HCT116 (cell line): Measurements from ENCODE around the gene ANXA2R. TPM values are rescaled to one million over a fixed set of nuclear protein-coding genes. Genes with fewer than 3 reads are reported as not detected.

Experiments
- ATAC-seq: fragments of 200-7000 bp; cut with Tn5 transposase; 2 replicates; pipeline ENCODE4 v1.9.1; 2020; ENCODE audit warnings: mild to moderate bottlenecking, moderate library complexity
- BruUV-seq: library from RNA; stranded (reverse); fragments of 400-500 nt; replicated peaks from 2 replicates; lab custom pipeline; 2021; lab: Mats Ljungman, UMichigan
- CTCF ChIA-PET: fragments of 300-600 bp; sonication (Branson Sonifier 250); formaldehyde crosslinking; loops from one replicate; lab custom pipeline; 2021; ENCODE audit warnings: antibody characterized with exemption; lab: Charles Lee
- POLR2A ChIA-PET: fragments of 300-600, 350-600 bp; sonication (Branson Sonifier 250); formaldehyde crosslinking; loops from one replicate; lab custom pipeline; 2021; ENCODE audit warnings: antibody characterized with exemption; lab: Charles Lee
- RAD21 ChIA-PET, 2 experiments: fragments of 300-600 bp; sonication (Branson Sonifier 250); formaldehyde crosslinking; loops; one replicate each; lab custom pipeline; 2023; ENCODE audit warnings: low total read pairs in 2 of 2; ENCODE audit not compliant: uncharacterized antibody in 2 of 2, unreplicated experiment in 2 of 2, low non-redundant PET in 1 of 2; lab: Charles Lee
- DNase-seq: peaks from one replicate; pipeline ENCODE4 v3.0.0-alpha.2; 2010; ENCODE audit warnings: low read depth, low spot score
- H2AFZ ChIP-seq: fragments of 200-600 bp; shearing (Covaris generic), sonication (generic); 2 replicates; pipeline ENCODE4 v1.6.1; 2017; ENCODE audit warnings: low read depth, mixed run types, mixed read lengths, antibody characterized with exemption, low read length; ENCODE audit not compliant: poor library complexity, severe bottlenecking
- H3K27ac ChIP-seq: 2 replicates; pipeline ENCODE4 v1.5.1; 2012; ENCODE audit warnings: low read depth, low read length
- H3K27me3 ChIP-seq: fragments of 200-600 bp; sonication (generic); 2 replicates; pipeline ENCODE4 v1.6.1; 2016; ENCODE audit warnings: mixed run types, low read length, mixed read lengths; ENCODE audit not compliant: insufficient read depth
- H3K36me3 ChIP-seq, 2 experiments: fragments of 200-500 bp in 1 of 2; fragments of 200-600 bp in 1 of 2; sonication (Bioruptor generic) in 1 of 2; sonication (generic) in 1 of 2; 2 replicates each; pipeline versions ENCODE4 v1.5.1 to v1.6.1; 2014 to 2016; ENCODE audit warnings: low read length in 2 of 2, inconsistent platforms in 1 of 2, mixed read lengths in 1 of 2, mixed run types in 1 of 2; ENCODE audit not compliant: insufficient read depth in 2 of 2, control insufficient read depth in 1 of 2
- H3K4me1 ChIP-seq, 2 experiments: fragments of 200-600 bp in 1 of 2; sonication (generic) in 1 of 2; 2 replicates each; pipeline versions ENCODE4 v1.5.1 to v1.6.1; 2012 to 2017; ENCODE audit warnings: low read length in 2 of 2, inconsistent platforms in 1 of 2, mild to moderate bottlenecking in 1 of 2, mixed read lengths in 1 of 2, mixed run types in 1 of 2, moderate library complexity in 1 of 2; ENCODE audit not compliant: insufficient read depth in 2 of 2, control insufficient read depth in 1 of 2
- H3K4me2 ChIP-seq: fragments of 200-600 bp; sonication (generic); 2 replicates; pipeline ENCODE4 v1.6.1; 2017; ENCODE audit warnings: mixed run types, low read length, mixed read lengths
- H3K4me3 ChIP-seq, 2 experiments: fragments of 200-600 bp in 1 of 2; sonication (generic) in 1 of 2; replicated peaks in 1 of 2; 2 replicates each; pipeline ENCODE4 v1.5.1; 2011 to 2016; ENCODE audit warnings: low read length in 2 of 2, control low read depth in 1 of 2, low read depth in 1 of 2, mild to moderate bottlenecking in 1 of 2, mixed read lengths in 1 of 2, mixed run types in 1 of 2
- H3K79me2 ChIP-seq: fragments of 200-600 bp; sonication (generic); 2 replicates; pipeline ENCODE4 v1.6.1; 2017; ENCODE audit warnings: mild to moderate bottlenecking, mixed run types, low read length, moderate library complexity, mixed read lengths; ENCODE audit not compliant: insufficient read depth
- H3K9ac ChIP-seq: fragments of 200-600 bp; sonication (generic); 2 replicates; pipeline ENCODE4 v1.6.1; 2016; ENCODE audit warnings: low read length, mixed read lengths
- H3K9me2 ChIP-seq: fragments of 200-600 bp; sonication (generic), shearing (Covaris generic); 2 replicates; pipeline ENCODE4 v1.6.1; 2017; ENCODE audit warnings: mixed run types, mild to moderate bottlenecking, moderate library complexity; ENCODE audit not compliant: insufficient read depth
- H3K9me3 ChIP-seq, 2 experiments: fragments of 200-500 bp in 1 of 2; fragments of 200-600 bp in 1 of 2; sonication (Bioruptor generic) in 1 of 2; sonication (generic) in 1 of 2; 2 replicates each; pipeline ENCODE4 v1.6.1; 2014 to 2017; ENCODE audit warnings: low read length in 2 of 2, mixed read lengths in 2 of 2, inconsistent platforms in 1 of 2, low read depth in 1 of 2, mild to moderate bottlenecking in 1 of 2, mixed run types in 1 of 2, moderate library complexity in 1 of 2; ENCODE audit not compliant: control insufficient read depth in 1 of 2, insufficient read depth in 1 of 2
- H4K20me1 ChIP-seq: fragments of 200-600 bp; sonication (generic), shearing (Covaris generic); 2 replicates; pipeline ENCODE4 v1.6.1; 2017; ENCODE audit warnings: mixed run types, mild to moderate bottlenecking, moderate library complexity; ENCODE audit not compliant: insufficient read depth
- CBX3 ChIP-seq: IDR thresholded peaks from 2 replicates; pipeline ENCODE4 v1.6.1; 2012; ENCODE audit warnings: low read depth
- CTCF ChIP-seq, 3 experiments: fragments of 200-600 bp in 1 of 3; sonication (generic) in 1 of 3; IDR thresholded peaks in 2 of 3; conservative IDR thresholded peaks in 1 of 3; 2 replicates each; pipeline ENCODE4 v1.5.1; 2012 to 2017; ENCODE audit warnings: low read depth in 2 of 3, low read length in 2 of 3, antibody characterized with exemption in 1 of 3, borderline replicate concordance in 1 of 3, control low read depth in 1 of 3, mild to moderate bottlenecking in 1 of 3, mixed read lengths in 1 of 3, mixed run types in 1 of 3, moderate library complexity in 1 of 3; ENCODE audit not compliant: insufficient read depth in 1 of 3
- EGR1 ChIP-seq: IDR thresholded peaks from 2 replicates; pipeline ENCODE4 v1.6.1; 2012; ENCODE audit warnings: low read depth
- ELF1 ChIP-seq: IDR thresholded peaks from 2 replicates; pipeline ENCODE4 v1.6.1; 2012; ENCODE audit warnings: low read depth, borderline replicate concordance
- MAX ChIP-seq: IDR thresholded peaks from 2 replicates; pipeline ENCODE4 v1.6.1; 2012
- RAD21 ChIP-seq: IDR thresholded peaks from 2 replicates; pipeline ENCODE4 v1.6.1; 2012; ENCODE audit warnings: low read depth, mild to moderate bottlenecking
- REST ChIP-seq: IDR thresholded peaks from 2 replicates; pipeline ENCODE4 v1.6.1; 2012; ENCODE audit warnings: low read depth
- SIN3A ChIP-seq: IDR thresholded peaks from 2 replicates; pipeline ENCODE4 v1.6.1; 2012; ENCODE audit warnings: low read depth
- SRF ChIP-seq: IDR thresholded peaks from 2 replicates; pipeline ENCODE4 v1.6.1; 2012; ENCODE audit warnings: low read depth
- YY1 ChIP-seq: IDR thresholded peaks from 2 replicates; pipeline ENCODE4 v1.6.1; 2011; ENCODE audit warnings: low read length, low read depth, moderate library complexity, mild to moderate bottlenecking; ENCODE audit not compliant: insufficient replicate concordance; ENCODE audit errors: extremely low read depth
- ZBTB33 ChIP-seq: IDR thresholded peaks from 2 replicates; pipeline ENCODE4 v1.6.1; 2011; ENCODE audit warnings: mild to moderate bottlenecking, low read length, moderate library complexity; ENCODE audit not compliant: insufficient replicate concordance; ENCODE audit errors: extremely low read depth
- intact Hi-C: fragments of 100-400 bp; cut with micrococcal nuclease; formaldehyde crosslinking; loops from 2 replicates; pipeline ENCODE4 v1.10.0; 2022
- total RNA-seq: library from RNA; stranded (reverse); gene quantifications from one replicate; pipeline ENCODE4 v1.2.1, GENCODE V29; 2021; ENCODE audit not compliant: unreplicated experiment

Gene ANXA2R
- total RNA-seq, 1 experiment from 2014 or later, result 0.37 TPM

- RAD21 ChIA-PET, result no interaction called here
- CTCF ChIA-PET, result interaction anchor here (1.0 to 1.7 kb wide), 5 partner anchors 25 to 86 kb away, joined by 3 to 13 read pairs (median 6); partner anchors contain the start of gene ANXA2R
- Histone ChIP-seq H3K9me3 (no peaks in the 10 kb centered on the region), H3K4me3 (peak overlapping the region; percentile 54 to 77), H3K27me3 (no peaks in the 10 kb centered on the region), H3K36me3 (no peaks in the 10 kb centered on the region), H3K4me1 (peaks cover 9 to 35% of the 10 kb centered on the region in 2 experiments; a peak in 3 of 4 replicates), H4K20me1 (no peaks in the 10 kb centered on the region), H3K9me2 (no peaks in the 10 kb centered on the region), H3K27ac (peak overlapping the region; percentile 28; the same call in 1 of the 2 replicates), H3K79me2 (no peaks in the 10 kb centered on the region), H2AFZ (peak overlapping the region; percentile 99), H3K4me2 (peak overlapping the region; percentile 96), H3K9ac (no peak overlapping the region)
- BruUV-seq, result no TSS peak
- DNase-seq, result peak; percentile 81
- TF ChIP-seq SRF (no peak), MAX (peak; percentile 49; the same call in 1 of the 2 replicates), CBX3 (peak; percentile 74; the same call in 1 of the 2 replicates), ZBTB33 (no peak), RAD21 (peak; percentile 67), EGR1 (no peak), SIN3A (peak; percentile 88), CTCF (IDR thresholded peaks at IDR 0.05 in 2 of 3, conservative IDR thresholded peaks at IDR 0.05 in 1 of 3; ENCODE audit: borderline replicate concordance in 1 of 3, insufficient read depth in 1 of 3, low read depth in 2 of 3, low read length in 2 of 3) (peak; percentile 76 to 83 (median 82)), REST (no peak), YY1 (peak; percentile 43), ELF1 (no peak; the same call in 1 of the 2 replicates)
- intact Hi-C loops, result loop anchor here (1.0 to 5.0 kb wide), 5 partner anchors 14 to 128 kb away; partner anchors contain the start of genes ANXA2R and ZNF131
- peak; percentile 78 for ATAC-seq
- POLR2A ChIA-PET, result interaction anchor here (1.6 kb wide), 1 partner anchor 25 kb away, joined by 9 read pairs; no protein-coding TSS in a partner anchor
These were observed 45.4 kb downstream of the ANXA2R start for GRCh38 chr5:42994555-42995359.
